ENCODE results near the gene CTXN1. TPM values are rescaled to one million over a fixed set of nuclear protein-coding genes. Genes with fewer than 3 reads are reported as not detected.

CTXN1 gene
- total RNA-seq, 2 experiments from 2014 or later: 1.0 TPM; not detected in 1

DNA sequence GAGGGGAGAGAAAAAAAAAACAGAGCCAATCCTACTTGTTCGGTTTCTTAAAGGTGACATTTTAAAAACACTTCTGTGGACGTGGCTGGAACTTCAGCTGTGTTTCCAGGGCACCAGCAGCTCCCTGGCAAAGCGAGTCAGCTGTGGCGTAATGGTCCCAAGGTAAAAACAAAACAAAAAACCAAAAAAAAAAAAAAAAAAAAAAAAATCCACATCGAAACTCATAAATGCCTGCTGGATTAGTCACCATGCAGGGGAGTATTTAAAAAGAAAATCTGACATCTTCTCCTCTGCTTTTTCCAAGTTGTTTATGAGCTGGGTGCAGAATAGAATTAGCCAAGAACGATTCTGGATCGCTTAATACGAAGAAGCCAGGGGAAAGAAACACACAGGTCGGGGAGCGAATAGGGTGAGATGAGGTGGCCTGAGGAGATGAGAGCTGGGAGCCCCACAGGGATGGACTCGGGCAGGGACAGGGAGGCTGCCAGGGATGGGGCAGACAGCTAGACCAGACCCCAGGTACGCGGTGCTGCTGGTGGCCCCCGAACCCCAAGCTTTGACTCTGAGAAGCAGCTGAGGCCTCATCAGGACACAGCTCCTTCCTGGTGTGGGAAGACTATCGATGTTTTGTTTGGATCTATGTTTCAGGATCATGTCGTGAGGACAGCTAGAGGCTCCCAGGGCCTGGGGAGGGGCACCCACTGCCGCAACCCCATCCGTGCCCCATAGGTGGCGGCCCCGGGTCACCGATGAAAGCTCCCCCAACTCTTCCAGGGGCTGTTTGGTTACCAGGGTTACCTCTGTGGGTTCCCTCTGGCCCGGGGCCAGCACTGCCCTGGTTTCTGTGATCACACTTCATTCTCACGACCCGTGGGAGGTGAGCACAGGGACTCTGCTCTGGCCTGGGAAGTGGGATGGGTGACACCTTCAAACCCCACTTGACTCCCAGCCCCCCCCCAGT, 3.1 kb upstream of the CTXN1 start:
- Histone ChIP-seq H3K4me2 (ENCODE audit: low read length) (no peak overlapping the region), H3K4me1 (ENCODE audit: insufficient read depth, low read length, poor library complexity, severe bottlenecking) (peaks cover 5% of the 10 kb centered on the region), H3K4me3 (ENCODE audit: low read depth, low read length, poor library complexity, severe bottlenecking) (no peak overlapping the region), H3K36me3 (ENCODE audit: insufficient read depth, low read length) (peaks cover 49% of the 10 kb centered on the region), H3K9me3 (ENCODE audit: low read length) (no peaks in the 10 kb centered on the region), H3K9me2 (ENCODE audit: insufficient read depth, low read length) (no peaks in the 10 kb centered on the region), H3K79me2 (ENCODE audit: insufficient read depth, low read depth, low read length) (no peaks in the 10 kb centered on the region), H4K20me1 (ENCODE audit: insufficient read depth, low read length) (no peaks in the 10 kb centered on the region), H2AFZ (ENCODE audit: low read length) (no peak overlapping the region), H3K27ac (ENCODE audit: low read depth, low read length, poor library complexity, severe bottlenecking) (no peak overlapping the region)
- DNase-seq (ENCODE audit: low spot score): peak; percentile 51
- intact Hi-C loops (cut with micrococcal nuclease; ENCODE audit: unreplicated experiment): no loop called here
- POLR2A ChIA-PET: interaction anchor here (0.7 kb wide), 1 partner anchor 672 kb away, joined by 5 read pairs; no protein-coding TSS in a partner anchor
- BruUV-seq (replicated peaks): no TSS peak
- TF ChIP-seq, protein P1, sequence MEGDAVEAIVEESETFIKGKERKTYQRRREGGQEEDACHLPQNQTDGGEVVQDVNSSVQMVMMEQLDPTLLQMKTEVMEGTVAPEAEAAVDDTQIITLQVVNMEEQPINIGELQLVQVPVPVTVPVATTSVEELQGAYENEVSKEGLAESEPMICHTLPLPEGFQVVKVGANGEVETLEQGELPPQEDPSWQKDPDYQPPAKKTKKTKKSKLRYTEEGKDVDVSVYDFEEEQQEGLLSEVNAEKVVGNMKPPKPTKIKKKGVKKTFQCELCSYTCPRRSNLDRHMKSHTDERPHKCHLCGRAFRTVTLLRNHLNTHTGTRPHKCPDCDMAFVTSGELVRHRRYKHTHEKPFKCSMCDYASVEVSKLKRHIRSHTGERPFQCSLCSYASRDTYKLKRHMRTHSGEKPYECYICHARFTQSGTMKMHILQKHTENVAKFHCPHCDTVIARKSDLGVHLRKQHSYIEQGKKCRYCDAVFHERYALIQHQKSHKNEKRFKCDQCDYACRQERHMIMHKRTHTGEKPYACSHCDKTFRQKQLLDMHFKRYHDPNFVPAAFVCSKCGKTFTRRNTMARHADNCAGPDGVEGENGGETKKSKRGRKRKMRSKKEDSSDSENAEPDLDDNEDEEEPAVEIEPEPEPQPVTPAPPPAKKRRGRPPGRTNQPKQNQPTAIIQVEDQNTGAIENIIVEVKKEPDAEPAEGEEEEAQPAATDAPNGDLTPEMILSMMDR (conservative IDR thresholded peaks at IDR 0.05; ENCODE audit: low read length): peak; percentile 74
- TF ChIP-seq EZH2phosphoT487 (IDR thresholded peaks at IDR 0.05; ENCODE audit: borderline replicate concordance, low read depth, low read length): no peak
- CTCF ChIA-PET (ENCODE audit: unreplicated experiment): interaction anchor here (1.0 kb wide), 1 partner anchor 8 kb away, joined by 3 read pairs; the partner anchor contains the start of gene SNAPC2

DNA sequence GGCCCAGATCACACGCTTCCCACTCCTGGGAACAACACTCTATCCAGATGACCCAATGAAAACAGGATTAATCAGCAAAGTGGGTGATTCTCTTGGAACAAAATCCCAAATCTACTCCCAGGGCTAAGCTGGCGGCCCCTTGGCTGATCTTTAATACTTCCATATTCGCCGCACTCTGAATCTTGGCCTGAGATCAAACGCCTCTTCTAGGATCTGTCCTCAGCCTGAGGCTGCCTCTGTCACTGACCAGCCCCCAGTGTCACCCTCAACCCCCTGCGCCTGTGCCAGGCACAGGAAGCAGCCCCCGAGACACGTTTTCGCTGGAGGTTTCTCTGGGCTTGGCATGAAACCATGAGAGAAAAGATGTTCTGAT, 2.4 kb upstream of the CTXN1 start:
- Histone ChIP-seq H3K79me2 (ENCODE audit: insufficient read depth, low read depth, low read length) (no peaks in the 10 kb centered on the region), H3K4me3 (ENCODE audit: low read depth, low read length, poor library complexity, severe bottlenecking) (no peak overlapping the region), H3K27ac (ENCODE audit: low read depth, low read length, poor library complexity, severe bottlenecking) (no peak overlapping the region), H3K36me3 (ENCODE audit: insufficient read depth, low read length) (peaks cover 42% of the 10 kb centered on the region), H2AFZ (ENCODE audit: low read length) (no peak overlapping the region), H4K20me1 (ENCODE audit: insufficient read depth, low read length) (no peaks in the 10 kb centered on the region), H3K9me2 (ENCODE audit: insufficient read depth, low read length) (no peaks in the 10 kb centered on the region), H3K4me1 (ENCODE audit: insufficient read depth, low read length, poor library complexity, severe bottlenecking) (peaks cover 5% of the 10 kb centered on the region), H3K4me2 (ENCODE audit: low read length) (no peak overlapping the region), H3K9me3 (ENCODE audit: low read length) (no peaks in the 10 kb centered on the region)
- ChIA-PET CTCF (ENCODE audit: unreplicated experiment) (no interaction called here), POLR2A (interaction anchor here (0.7 kb wide), 1 partner anchor 671 kb away, joined by 5 read pairs; no protein-coding TSS in a partner anchor)
- intact Hi-C loops (cut with micrococcal nuclease; ENCODE audit: unreplicated experiment): no loop called here
- DNase-seq (ENCODE audit: low spot score): no peak
- no TSS peak for BruUV-seq (replicated peaks)
- TF ChIP-seq EZH2phosphoT487 (IDR thresholded peaks at IDR 0.05; ENCODE audit: borderline replicate concordance, low read depth, low read length): no peak
- TF ChIP-seq, protein P1 (conservative IDR thresholded peaks at IDR 0.05; ENCODE audit: low read length): no peak

All from OCI-LY7 (cell line).